GM19467 (cell line): ENCODE data around the gene MAP2K7.

ENCODE experiments used
- ATAC-seq: cut with Tn5 transposase; IDR thresholded peaks from one replicate; pipeline ENCODE4 v1.9.1; 2021; ENCODE audit warnings: mild to moderate bottlenecking, moderate library complexity; ENCODE audit not compliant: unreplicated experiment

MAP2K7 gene

GRCh38 chr19:7918615-7919421 lies 15.1 kb downstream of the MAP2K7 start:
- no peak for ATAC-seq

- peak; percentile 49 for ATAC-seq
These were observed 16.2 kb downstream of the MAP2K7 start, which contains the start of gene SNAPC2 for GRCh38 chr19:7919610-7920518. Gene SNAPC2, plus strand, starts transcription at chr19:7920338. Its CDS starts 29 bp downstream, at chr19:7920367.

GRCh38 chr19:7920519-7921301 lies 17.0 kb downstream of the MAP2K7 start:
- ATAC-seq: peak; percentile 27

DNA sequence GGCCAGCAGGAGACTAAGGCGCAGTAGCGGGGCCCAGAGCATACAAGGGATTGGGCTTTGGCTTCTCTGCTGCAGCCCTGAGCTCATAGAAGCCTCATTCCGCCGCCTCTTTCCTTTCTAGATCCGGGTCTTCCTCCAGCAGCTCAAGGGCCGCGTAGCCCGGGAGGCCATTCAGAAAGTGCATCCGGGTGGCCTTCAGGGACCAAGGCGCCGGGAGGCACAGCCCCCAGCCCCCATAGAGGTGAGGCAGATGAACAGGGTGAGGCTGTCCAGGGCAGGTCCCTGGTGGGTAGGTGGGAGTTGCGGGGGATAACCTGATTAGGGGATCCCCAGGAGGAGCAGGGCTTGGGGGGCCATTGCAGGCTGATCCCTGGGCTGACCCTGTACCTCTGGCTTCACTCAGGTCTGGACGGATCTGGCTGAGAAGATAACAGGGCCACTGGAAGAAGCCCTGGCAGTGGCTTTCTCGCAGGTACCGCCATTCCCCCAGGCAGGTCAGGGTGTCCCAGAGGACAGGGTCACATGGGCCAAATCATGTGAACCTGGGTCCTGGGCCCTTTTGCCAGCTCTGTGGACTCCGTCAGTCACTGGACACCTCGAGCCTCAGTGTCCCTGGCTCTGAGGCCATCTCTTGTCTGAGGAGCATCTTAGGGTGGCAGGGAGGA lies 17.8 kb downstream of the MAP2K7 start:
- ATAC-seq: no peak

GRCh38 chr19:7921967-7922835 lies 18.5 kb downstream of the MAP2K7 start:
- no peak for ATAC-seq

GRCh38 chr19:7922836-7923195 lies 19.1 kb downstream of the MAP2K7 start:
- ATAC-seq: no peak

DNA sequence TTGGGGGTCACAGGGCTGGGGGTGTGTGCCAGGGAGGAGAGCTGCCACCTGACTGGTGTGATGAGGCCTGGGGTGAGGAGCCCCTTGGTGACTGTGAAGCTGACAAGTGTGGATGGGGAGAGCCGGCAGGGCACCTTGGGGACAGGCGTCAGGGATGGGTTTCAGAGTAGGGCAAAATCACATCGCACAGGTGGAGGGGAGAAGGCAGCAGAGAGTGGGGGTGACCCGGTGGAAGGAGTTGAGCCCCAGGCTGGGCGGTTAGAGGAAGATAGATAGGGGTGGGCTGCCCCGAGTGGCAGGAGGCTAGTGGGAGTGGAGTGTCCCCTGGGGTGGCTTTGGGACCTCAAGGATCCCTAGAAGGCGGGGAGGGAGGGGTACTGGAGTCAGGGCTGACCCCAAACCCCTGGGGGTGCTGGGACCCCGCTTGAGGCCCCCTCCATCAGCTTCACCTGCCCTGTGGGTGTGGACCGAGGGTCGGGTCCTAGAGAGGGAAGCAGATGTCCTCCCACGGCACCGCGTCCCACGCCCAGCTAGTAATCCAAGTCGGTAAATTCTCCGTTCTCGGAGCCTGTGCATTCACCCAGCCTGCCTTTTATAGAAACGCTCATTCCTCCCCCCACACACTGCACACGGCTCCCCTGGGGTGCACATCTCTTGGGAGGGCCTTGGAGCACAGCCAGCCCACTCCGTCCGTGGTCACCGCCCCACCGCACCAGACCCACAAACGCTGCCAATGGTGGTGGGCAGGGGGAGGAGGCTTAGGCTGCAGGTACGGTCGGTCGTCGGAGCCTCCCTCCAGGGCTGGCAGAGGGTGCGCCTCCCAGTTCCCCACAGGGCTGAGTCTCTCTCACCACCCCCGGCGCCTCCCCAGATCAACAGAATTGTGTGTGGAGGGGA lies 19.9 kb downstream of the MAP2K7 start:
- no peak for ATAC-seq

DNA sequence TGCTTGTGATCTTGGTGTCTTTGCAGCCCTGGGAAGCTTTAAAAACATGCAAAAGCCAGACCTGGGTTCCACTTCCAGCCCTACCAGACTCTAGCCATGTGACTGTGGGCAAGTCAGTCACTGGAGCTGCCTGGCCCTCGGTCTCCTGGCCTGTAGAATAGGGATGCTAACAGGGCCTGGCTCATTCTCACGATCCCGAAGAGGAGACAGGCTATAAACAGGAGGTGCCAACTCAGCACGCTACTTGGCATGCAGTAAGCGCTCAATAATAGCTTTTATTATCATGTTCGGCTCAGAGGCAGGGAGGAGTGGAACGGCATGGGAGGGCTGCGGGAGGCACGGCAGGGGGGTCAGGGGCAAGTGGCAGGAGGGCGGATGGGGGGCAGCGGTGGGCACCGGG lies 20.6 kb downstream of the MAP2K7 start:
- no peak for ATAC-seq

- ATAC-seq: no peak
These were observed 21.0 kb downstream of the MAP2K7 start for GRCh38 chr19:7924651-7925170.

GRCh38 chr19:7925171-7925851 lies 21.6 kb downstream of the MAP2K7 start:
- no peak for ATAC-seq

DNA sequence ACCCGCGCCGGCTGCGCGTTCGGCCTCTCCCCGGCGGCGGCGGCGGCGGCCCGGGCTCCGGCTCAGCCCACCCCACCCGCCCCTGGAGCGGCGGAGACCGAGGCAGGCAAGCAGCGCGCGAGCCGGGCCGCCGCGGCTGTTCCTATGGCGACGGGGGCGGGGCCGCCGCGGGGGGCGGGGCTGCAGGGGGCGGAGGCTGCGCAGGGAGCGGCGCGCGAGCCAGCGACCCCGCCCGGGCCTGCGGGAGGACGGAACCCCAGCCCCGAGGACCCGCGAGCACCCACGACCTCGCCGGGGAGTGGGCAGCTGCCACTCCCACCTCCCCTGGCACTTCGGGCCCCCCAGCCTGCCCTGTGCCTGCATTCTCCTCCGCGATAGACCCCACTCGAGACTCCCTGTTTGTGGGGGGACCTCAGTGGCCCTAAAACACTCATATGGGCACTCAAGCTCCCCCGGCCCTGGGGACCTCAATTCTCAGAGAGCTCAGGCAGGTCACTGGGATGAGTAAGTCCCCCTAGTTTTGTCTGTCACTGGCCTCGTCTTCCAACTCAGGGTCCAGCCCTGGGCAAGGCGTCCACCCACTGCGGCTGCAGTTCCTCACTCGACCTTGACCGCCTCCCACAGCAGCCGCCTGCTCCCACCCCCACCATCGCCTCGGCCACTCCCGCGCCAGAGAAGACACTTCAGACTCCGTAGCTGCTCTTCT lies 22.5 kb downstream of the MAP2K7 start, which contains the start of gene CTXN1:
CTXN1 (minus strand) TSS at position 115 of the 706 bp plus-strand sequence. CDS start 597 bp downstream, outside the sequence.
- no peak for ATAC-seq

DNA sequence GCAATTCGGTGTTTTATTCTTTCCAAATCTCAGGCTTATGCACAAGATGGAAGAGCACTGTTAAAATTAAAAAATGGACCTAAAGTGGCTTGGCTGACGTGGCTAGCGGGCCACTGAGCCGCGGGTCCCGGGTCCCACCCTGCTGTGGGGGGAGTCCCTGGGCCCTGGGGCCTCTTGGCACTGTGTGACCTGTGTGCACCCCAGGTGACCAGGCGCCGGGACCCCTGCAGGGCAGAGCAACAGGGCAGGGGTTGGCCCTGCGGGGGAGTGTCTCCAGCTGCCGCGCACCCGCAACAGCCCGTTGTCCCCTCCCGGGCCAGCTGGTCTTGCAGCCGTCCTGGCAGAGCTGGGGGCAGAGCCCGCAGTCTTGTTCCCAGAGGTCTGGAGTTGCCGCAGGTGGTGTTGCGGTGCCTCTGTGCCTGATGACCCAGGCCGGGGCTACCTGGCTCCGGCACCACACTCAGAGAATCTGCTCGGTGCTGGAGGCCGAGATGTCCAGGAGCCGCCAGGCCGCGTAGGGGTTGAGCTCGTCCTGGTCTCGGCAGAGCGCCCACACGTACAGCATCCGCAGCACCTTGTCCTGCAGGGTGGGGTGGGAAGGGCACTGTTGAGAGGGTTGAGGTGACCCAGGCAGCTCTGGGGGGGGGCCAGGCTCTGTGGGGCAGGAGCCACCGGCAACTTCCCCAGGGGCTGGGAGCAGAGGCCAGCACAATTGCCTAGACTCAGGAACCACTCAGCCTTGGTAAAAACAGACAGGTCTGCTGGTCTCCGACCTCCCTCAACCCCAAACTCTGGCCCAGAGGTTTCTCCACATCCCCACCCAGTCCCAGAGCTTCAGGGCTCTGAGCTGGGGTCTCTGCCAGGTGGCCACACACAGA lies 23.3 kb downstream of the MAP2K7 start:
- ATAC-seq: no peak

DNA sequence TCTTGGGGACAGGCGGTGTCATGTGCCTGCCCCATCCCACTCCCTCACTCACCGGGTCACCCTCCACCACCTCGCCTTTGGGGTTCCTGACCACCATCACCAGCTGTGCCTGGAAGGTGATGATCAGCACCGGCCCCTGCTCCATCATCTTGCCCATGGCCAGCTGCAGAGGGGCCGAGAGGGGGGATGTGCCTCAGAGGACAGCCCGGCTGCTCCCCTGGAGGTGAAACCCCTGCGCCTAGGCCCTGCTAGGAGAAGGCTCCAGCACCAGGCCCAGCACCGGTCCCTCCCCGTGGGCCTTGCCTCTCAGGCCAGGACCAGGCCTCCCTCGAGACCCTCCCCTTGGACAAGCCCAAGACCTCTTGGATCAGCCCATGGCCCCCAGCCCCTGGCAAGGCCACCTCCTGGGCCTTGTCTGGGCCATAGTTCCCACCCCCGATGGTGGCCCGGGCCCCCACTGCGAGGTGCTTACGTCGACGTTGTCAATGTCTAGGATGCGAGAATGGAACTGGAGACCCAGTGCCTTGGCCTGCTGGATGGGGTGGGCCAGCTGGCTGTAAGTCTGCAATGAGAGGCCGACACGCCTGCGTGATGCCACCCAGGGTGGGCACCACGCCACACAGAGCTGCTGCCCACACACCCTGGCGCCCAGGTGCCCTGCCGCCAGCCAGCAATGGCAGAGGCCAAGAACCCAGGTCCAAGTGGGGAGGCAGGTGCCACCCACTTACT lies 24.1 kb downstream of the MAP2K7 start:
- no peak for ATAC-seq

DNA sequence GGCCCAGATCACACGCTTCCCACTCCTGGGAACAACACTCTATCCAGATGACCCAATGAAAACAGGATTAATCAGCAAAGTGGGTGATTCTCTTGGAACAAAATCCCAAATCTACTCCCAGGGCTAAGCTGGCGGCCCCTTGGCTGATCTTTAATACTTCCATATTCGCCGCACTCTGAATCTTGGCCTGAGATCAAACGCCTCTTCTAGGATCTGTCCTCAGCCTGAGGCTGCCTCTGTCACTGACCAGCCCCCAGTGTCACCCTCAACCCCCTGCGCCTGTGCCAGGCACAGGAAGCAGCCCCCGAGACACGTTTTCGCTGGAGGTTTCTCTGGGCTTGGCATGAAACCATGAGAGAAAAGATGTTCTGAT lies 24.6 kb downstream of the MAP2K7 start:
- ATAC-seq: no peak
